Ovary (tissue), 9 donors: ENCODE measurements around the gene ZG16. TPM values are rescaled to one million over a fixed set of nuclear protein-coding genes. Genes with fewer than 3 reads are reported as not detected.

Experiments used
- DNase-seq, 5 donors: peaks; one replicate each; pipeline ENCODE4 v3.0.0-alpha.2; 2019 to 2020
- H3K27ac ChIP-seq, 2 donors: fragments of 200-600 bp; one replicate each; pipeline versions ENCODE4 v1.5.1 to v1.8.0; 2019 to 2022
- H3K27me3 ChIP-seq: fragments of 200-600 bp; one replicate; pipeline ENCODE4 v1.8.0; 2022
- H3K36me3 ChIP-seq: fragments of 200-600 bp; sonication (generic); one replicate; pipeline ENCODE4 v1.5.1; 2019
- H3K4me1 ChIP-seq: one replicate; pipeline ENCODE4 v1.8.1; 2013; ENCODE audit warnings: mild to moderate bottlenecking, moderate library complexity; ENCODE audit not compliant: insufficient read depth
- H3K4me3 ChIP-seq: fragments of 200-600 bp; sonication (generic); one replicate; pipeline ENCODE4 v1.5.1; 2017
- H3K9me3 ChIP-seq, 2 donors: fragments of 200-600 bp in 1 of 2; sonication (generic) in 1 of 2; one replicate each; pipeline versions ENCODE4 v1.5.1 to v1.8.1; 2013 to 2019; ENCODE audit warnings: mild to moderate bottlenecking in 1 of 2, moderate library complexity in 1 of 2
- EP300 ChIP-seq: sonication (generic); formaldehyde crosslinking; IDR thresholded peaks from one replicate; pipeline ENCODE4 v1.6.1; 2017; ENCODE audit warnings: antibody characterized with exemption
- POLR2A ChIP-seq: fragments of 450-650 bp; IDR thresholded peaks from one replicate; pipeline ENCODE4 v1.6.1; 2017; ENCODE audit warnings: antibody characterized with exemption, mild to moderate bottlenecking, moderate library complexity
- WGBS, 3 donors: extraction: QIAGEN DNeasy Blood & Tissue Kit in 1 of 3; methylation state at CpG; one replicate each; pipeline versions ENCODE4 v1.1.5 to v1.1.7; 2013 to 2017; 5-methylcytosine and 5-hydroxymethylcytosine counted together
- intact Hi-C, 4 donors: fragments of 100-400 bp; cut with DNase I; formaldehyde crosslinking; loops; one replicate each; pipeline versions ENCODE4 v1.11.0 to v1.15.1; 2022 to 2023
- polyA plus RNA-seq, 2 donors: library from polyadenylated mRNA; stranded (reverse); fragments of 200-250 nt in 1 of 2; fragments of 350-450 nt in 1 of 2; fragmentation: Illumina TruSeq in 1 of 2; extraction: RNeasy Lipid Tissue Mini Kit (QIAGEN cat#74804) in 1 of 2; gene quantifications; one replicate each; pipeline ENCODE4 v1.2.3, GENCODE V29; 2013 to 2014
- total RNA-seq, 7 donors: library from RNA; depleted of rRNA in 2 of 7; stranded (reverse); fragments of >200 nt in 2 of 7; fragmentation: NEBNext Ultra II Directional in 3 of 7; extraction: Animal tissue kit (Norgen Biotek cat#: 25700) in 3 of 7; gene quantifications; one replicate each; pipeline versions ENCODE4 v1.1.0 to v1.2.4, GENCODE V29; 2016 to 2023
- TF ChIP-seq, protein P1 (sequence below), 3 donors: fragments of 450-650 bp in 2 of 3; fragments of 200-600 bp in 1 of 3; IDR thresholded peaks; one replicate each; pipeline versions ENCODE4 v1.5.1 to v1.8.0; 2016 to 2022; ENCODE audit warnings: antibody characterized with exemption in 3 of 3, mild to moderate bottlenecking in 1 of 3
- donor health status: DM: no; HTN: no; CAD: no; lungs with moderate emphysema.
- donor health status: DM: no; HTN: no; CAD: no.
- donor health status: Bipolar disorder and iron deficiency.
- donor health status: DM: yes; HTN: yes; CAD: no.
- donor health status: DM: no; HTN: no; CAD: no.
- donor health status: DM: yes; HTN: yes; CAD: no.

The ZG16 gene
- total and polyA plus RNA-seq, 9 donors = 0.07 to 0.48 (median 0.15) TPM; not detected in 6

DNA sequence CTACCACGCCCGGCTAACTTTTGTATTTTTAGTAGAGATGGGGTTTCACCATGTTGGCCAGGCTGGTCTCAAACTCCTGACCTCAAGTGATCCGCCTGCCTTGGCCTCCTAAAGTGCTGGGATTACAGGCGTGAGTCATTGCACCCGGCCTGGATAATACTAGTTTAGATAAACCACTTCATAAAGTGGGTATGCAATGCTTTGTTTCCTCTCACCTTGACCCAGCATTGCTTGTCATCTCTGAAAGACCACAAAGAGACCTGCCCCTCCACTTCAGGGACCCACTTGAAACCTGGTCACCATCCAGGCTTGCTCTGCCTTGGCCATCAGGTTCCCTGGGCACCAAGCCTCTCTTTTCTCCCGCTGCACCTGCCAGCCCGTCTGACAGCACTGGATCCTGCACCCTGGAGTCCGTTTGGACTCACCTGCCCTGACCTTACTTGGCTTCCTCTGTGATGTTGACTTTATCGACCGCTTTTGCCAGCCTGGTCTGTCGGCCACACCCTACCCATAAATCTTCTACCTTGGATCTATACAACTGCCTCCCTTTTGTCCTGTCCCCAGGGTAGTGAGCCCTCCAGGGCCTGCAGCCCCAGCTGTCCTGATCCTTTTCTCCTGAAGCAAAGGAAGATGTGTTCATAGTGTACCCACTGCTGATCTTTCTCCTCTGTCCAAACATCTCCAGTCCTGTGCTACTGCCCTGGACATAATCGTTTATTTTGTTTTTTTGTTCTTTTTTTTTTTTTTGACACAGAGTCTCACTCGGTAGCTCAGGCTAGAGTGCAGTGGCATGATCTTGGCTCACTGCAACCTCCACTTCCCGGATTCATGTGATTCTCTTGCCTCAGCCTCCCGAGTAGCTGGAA is 12.7 kb upstream of the ZG16 start:
- H3K4me3 ChIP-seq = no peak overlapping the region
- intact Hi-C loops = no loop called here
- 70 to 75% (median 73%) methylated on average over 15 of the region's 15 CpGs for WGBS, 3 donors
- no peaks in the 10 kb centered on the region for H3K27me3 ChIP-seq
- H3K36me3 ChIP-seq = no peaks in the 10 kb centered on the region
- no peak overlapping the region for H3K27ac ChIP-seq
- no peaks in the 10 kb centered on the region for H3K9me3 ChIP-seq
- no peak for DNase-seq
- TF ChIP-seq, protein P1, sequence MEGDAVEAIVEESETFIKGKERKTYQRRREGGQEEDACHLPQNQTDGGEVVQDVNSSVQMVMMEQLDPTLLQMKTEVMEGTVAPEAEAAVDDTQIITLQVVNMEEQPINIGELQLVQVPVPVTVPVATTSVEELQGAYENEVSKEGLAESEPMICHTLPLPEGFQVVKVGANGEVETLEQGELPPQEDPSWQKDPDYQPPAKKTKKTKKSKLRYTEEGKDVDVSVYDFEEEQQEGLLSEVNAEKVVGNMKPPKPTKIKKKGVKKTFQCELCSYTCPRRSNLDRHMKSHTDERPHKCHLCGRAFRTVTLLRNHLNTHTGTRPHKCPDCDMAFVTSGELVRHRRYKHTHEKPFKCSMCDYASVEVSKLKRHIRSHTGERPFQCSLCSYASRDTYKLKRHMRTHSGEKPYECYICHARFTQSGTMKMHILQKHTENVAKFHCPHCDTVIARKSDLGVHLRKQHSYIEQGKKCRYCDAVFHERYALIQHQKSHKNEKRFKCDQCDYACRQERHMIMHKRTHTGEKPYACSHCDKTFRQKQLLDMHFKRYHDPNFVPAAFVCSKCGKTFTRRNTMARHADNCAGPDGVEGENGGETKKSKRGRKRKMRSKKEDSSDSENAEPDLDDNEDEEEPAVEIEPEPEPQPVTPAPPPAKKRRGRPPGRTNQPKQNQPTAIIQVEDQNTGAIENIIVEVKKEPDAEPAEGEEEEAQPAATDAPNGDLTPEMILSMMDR (IDR thresholded peaks at IDR 0.05) = no peak
- TF ChIP-seq POLR2A = no peak
- no peak for TF ChIP-seq EP300
- H3K4me1 ChIP-seq = no peaks in the 10 kb centered on the region

DNA sequence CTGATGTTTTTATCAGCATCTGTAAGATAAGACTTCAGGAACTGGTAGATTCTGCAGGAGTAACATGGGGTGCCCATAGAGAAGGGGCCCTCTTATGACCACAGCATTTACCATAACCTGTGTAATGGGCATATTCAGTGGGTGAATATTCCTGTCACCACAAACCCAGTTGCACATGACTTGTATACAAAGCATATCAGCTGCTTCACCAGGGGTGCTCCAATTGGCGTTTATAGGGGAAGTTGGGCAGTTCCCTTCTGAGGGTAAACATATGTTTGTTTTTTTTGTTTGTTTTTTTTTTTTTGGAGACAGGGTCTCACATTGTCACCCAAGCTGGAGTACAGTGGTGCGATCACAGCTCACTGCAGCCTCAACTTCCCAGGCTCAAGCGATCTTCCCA is 11.5 kb upstream of the ZG16 start:
- TF ChIP-seq, protein P1 (IDR thresholded peaks at IDR 0.05) = no peak
- intact Hi-C loops = no loop called here
- H3K27me3 ChIP-seq = no peaks in the 10 kb centered on the region
- WGBS, 3 donors = 88 to 89% (median 88%) methylated on average over 3 of the region's 3 CpGs
- H3K36me3 ChIP-seq = no peaks in the 10 kb centered on the region
- no peaks in the 10 kb centered on the region for H3K4me1 ChIP-seq
- no peak overlapping the region for H3K27ac ChIP-seq
- no peak overlapping the region for H3K4me3 ChIP-seq
- no peaks in the 10 kb centered on the region for H3K9me3 ChIP-seq
- no peak for DNase-seq

DNA sequence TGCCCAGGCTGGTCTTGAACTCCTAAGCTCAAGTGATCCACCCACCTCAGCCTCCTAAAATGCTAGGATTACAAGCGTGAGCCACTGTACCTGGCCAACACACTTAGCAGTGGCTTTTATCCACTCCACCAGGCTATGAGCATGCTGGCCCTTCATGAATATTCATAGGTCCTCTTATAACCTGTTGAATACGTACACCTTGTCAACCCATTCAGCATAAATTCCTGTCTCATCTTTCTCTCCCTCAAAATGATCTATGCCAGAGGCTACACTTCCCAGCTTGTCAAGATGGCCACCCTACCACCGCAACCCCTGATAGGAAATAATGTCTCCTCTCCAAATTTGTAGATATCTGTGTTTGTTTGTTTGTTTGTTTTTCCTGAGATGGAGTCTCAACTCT is 11.0 kb upstream of the ZG16 start:
- Histone ChIP-seq H3K4me1 (no peaks in the 10 kb centered on the region), H3K36me3 (no peaks in the 10 kb centered on the region), H3K27me3 (no peaks in the 10 kb centered on the region), H3K4me3 (no peak overlapping the region), H3K27ac (no peak overlapping the region), H3K9me3 (no peaks in the 10 kb centered on the region)
- intact Hi-C loops = no loop called here
- no peak for DNase-seq
- 90 to 97% (median 93%) methylated on average over 3 of the region's 3 CpGs for WGBS, 3 donors
- TF ChIP-seq EP300 (no peak), POLR2A (no peak)
- TF ChIP-seq, protein P1 (IDR thresholded peaks at IDR 0.05) = no peak

DNA sequence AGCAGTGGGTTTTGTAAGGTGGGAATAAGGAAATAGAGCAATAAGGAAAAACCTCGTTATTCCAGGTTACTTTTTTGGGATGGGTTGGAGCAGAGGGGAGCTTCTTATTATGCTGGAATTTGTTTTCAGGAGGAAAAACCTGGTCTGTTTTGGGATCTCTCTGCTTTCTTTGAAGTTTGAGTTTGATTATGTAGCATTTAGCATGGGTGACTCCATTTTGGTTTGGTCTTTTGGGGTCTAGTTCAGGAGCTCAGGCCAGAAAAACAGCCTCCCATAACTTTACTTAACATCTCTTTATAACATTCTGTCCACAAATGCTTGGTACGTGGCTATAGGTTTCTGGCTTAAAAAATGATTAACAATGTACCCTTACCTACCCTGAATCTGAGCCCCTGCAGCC is 8.5 kb upstream of the ZG16 start:
- TF ChIP-seq EP300 = no peak
- TF ChIP-seq POLR2A = no peak
- TF ChIP-seq, protein P1 (IDR thresholded peaks at IDR 0.05) = no peak
- intact Hi-C loops = no loop called here
- DNase-seq = no peak
- Histone ChIP-seq H3K36me3 (no peaks in the 10 kb centered on the region), H3K4me3 (no peak overlapping the region), H3K27ac (no peak overlapping the region), H3K27me3 (no peaks in the 10 kb centered on the region), H3K4me1 (no peaks in the 10 kb centered on the region), H3K9me3 (no peaks in the 10 kb centered on the region)
- WGBS, 3 donors = 80 to 85% (median 82%) methylated on average over 2 of the region's 2 CpGs
